Measurements from ENCODE around the gene TLK1. TPM values are rescaled to one million over a fixed set of nuclear protein-coding genes. Genes with fewer than 3 reads are reported as not detected.

TLK1 gene
- total RNA-seq, 2 experiments from 2014 or later, result 73.2 to 74.0 TPM

- CTCF ChIA-PET, result no interaction called here
- POLR2A ChIA-PET, result interaction anchor here (0.9 kb wide), 1 partner anchor 11 kb away, joined by 4 read pairs; no protein-coding TSS in a partner anchor
Measured at GRCh38 chr2:171173087-171173486, 12.4 kb upstream of the TLK1 start.

- CTCF ChIA-PET, result interaction anchor here (0.6 kb wide), 1 partner anchor 775 kb away, joined by 3 read pairs; no protein-coding TSS in a partner anchor
- POLR2A ChIA-PET, result no interaction called here
Measured at GRCh38 chr2:171171808-171172207, 11.1 kb upstream of the TLK1 start.

GRCh38 chr2:171169839-171170238 lies 9.1 kb upstream of the TLK1 start:
- ChIA-PET CTCF (no interaction called here), POLR2A (no interaction called here)

- POLR2A ChIA-PET, result no interaction called here
- CTCF ChIA-PET, result no interaction called here
Measured at GRCh38 chr2:171169333-171169732, 8.6 kb upstream of the TLK1 start.

GRCh38 chr2:171167352-171167997 lies 6.8 kb upstream of the TLK1 start:
- ChIA-PET POLR2A (no interaction called here), CTCF (no interaction called here)

GRCh38 chr2:171166328-171166983 lies 5.8 kb upstream of the TLK1 start:
- POLR2A ChIA-PET, result no interaction called here
- CTCF ChIA-PET, result no interaction called here

- ChIA-PET POLR2A (no interaction called here), CTCF (no interaction called here)
Measured at GRCh38 chr2:171165967-171166327, 5.3 kb upstream of the TLK1 start.

GRCh38 chr2:171163261-171163660 lies 2.6 kb upstream of the TLK1 start:
- POLR2A ChIA-PET, result no interaction called here
- CTCF ChIA-PET, result interaction anchor here (0.6 kb wide), 1 partner anchor 153 kb away, joined by 3 read pairs; no protein-coding TSS in a partner anchor

GRCh38 chr2:171162522-171163197 lies 2.0 kb upstream of the TLK1 start:
- POLR2A ChIA-PET, result interaction anchor here (1.0 kb wide), 1 partner anchor 10 kb away, joined by 4 read pairs; no protein-coding TSS in a partner anchor

GRCh38 chr2:171160956-171161740 lies 455 bp upstream of the TLK1 start:
- CTCF ChIA-PET, result interaction anchor here (1.1 to 1.6 kb wide), 3 partner anchors 21 to 273 kb away, joined by 3 read pairs; partner anchors contain the start of genes DCAF17 and METTL8

More at GRCh38 chr2:171162522-171163197, 2.0 kb upstream of the TLK1 start:
- CTCF ChIA-PET, result interaction anchor here (1.6 kb wide), 1 partner anchor 271 kb away, joined by 3 read pairs; the partner anchor contains the start of genes DCAF17 and METTL8

GRCh38 chr2:171159372-171160118 lies 1.1 kb downstream of the TLK1 start:
- ChIA-PET CTCF (interaction anchor here (0.7 to 1.9 kb wide), 4 partner anchors 9 to 274 kb away, joined by 3 to 6 read pairs (median 4); partner anchors contain the start of genes DCAF17 and METTL8), POLR2A (interaction anchor here (0.7 to 1.2 kb wide), 2 partner anchors 74 to 185 kb away, joined by 3 to 7 read pairs; no protein-coding TSS in a partner anchor)

More at GRCh38 chr2:171160956-171161740, 455 bp upstream of the TLK1 start:
- POLR2A ChIA-PET, result no interaction called here

GRCh38 chr2:171158790-171159371 lies 1.8 kb downstream of the TLK1 start:
- POLR2A ChIA-PET, result interaction anchor here (1.2 kb wide), 1 partner anchor 185 kb away, joined by 3 read pairs; no protein-coding TSS in a partner anchor
- CTCF ChIA-PET, result interaction anchor here (0.7 to 1.9 kb wide), 4 partner anchors 9 to 275 kb away, joined by 3 to 6 read pairs (median 4); partner anchors contain the start of genes DCAF17 and METTL8

- CTCF ChIA-PET, result interaction anchor here (0.7 to 1.9 kb wide), 4 partner anchors 8 to 275 kb away, joined by 3 to 6 read pairs (median 4); partner anchors contain the start of genes DCAF17 and METTL8
- POLR2A ChIA-PET, result interaction anchor here (1.1 kb wide), 1 partner anchor 276 kb away, joined by 3 read pairs; the partner anchor contains the start of genes DCAF17 and METTL8
Measured at GRCh38 chr2:171158036-171158789, 2.5 kb downstream of the TLK1 start.

- ChIA-PET CTCF (no interaction called here), POLR2A (interaction anchor here (1.1 kb wide), 1 partner anchor 277 kb away, joined by 3 read pairs; the partner anchor contains the start of genes DCAF17 and METTL8)
Measured at GRCh38 chr2:171157109-171157500, 3.6 kb downstream of the TLK1 start.

GRCh38 chr2:171154348-171154747 lies 6.3 kb downstream of the TLK1 start:
- ChIA-PET CTCF (no interaction called here), POLR2A (interaction anchor here (0.7 kb wide), 1 partner anchor 175 kb away, joined by 6 read pairs; no protein-coding TSS in a partner anchor)

GRCh38 chr2:171150694-171151285 lies 9.9 kb downstream of the TLK1 start:
- ChIA-PET POLR2A (no interaction called here), CTCF (interaction anchor here (0.9 to 1.0 kb wide), 2 partner anchors 8 to 64 kb away, joined by 3 to 6 read pairs; no protein-coding TSS in a partner anchor)
